ENCODE data around the gene ZDHHC14. TPM values are rescaled to one million over a fixed set of nuclear protein-coding genes. Genes with fewer than 3 reads are reported as not detected.

ZDHHC14 gene
- total RNA-seq, 4 donors from 2014 or later = 6.5 to 10.4 (median 8.0) TPM

DNA sequence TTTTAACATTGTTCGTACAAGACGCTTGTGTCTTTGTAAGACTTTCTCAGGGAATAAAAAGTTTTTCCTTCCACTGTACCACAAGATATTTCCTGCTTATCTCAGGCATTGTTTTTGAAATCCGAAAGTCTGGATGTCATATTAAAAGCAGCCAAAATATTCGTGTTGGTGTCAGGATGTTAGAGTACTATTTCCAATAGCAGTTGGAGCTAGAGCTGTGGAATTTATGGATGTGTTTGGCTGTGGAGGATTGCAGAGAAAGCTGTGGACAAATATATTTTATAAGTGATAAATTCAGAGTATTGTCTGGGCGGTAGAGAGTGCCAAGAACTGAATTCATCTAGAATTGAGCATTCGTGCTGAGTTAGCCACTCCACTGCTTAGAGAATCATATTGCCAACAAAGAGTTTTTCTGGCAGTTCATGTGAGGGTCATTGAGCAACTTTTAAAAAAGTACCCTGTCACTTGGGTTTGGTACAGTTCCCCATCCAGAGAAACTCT lies 57.7 kb downstream of the ZDHHC14 start:
- TF ChIP-seq CTCF (IDR thresholded peaks at IDR 0.05; ENCODE audit: low read depth) = no peak

DNA sequence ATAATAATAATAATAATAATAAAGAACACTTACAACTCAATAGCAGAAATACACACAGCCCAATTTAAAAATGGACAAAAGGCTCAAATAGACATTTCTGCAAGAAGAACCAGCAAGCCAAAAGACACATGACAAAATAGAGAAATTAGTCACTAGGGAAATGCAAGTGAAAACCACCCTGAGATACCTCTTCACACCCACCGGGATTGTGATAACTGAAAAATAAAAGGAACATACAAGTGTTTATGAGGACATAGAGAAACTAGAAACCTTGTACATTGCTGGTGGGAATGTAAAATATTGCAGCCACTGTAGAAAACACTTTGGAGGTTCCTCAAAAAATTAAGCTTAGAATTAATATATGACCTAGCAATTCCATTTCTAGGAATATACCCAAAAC lies 59.2 kb downstream of the ZDHHC14 start:
- TF ChIP-seq CTCF (IDR thresholded peaks at IDR 0.05; ENCODE audit: low read depth) = no peak

DNA sequence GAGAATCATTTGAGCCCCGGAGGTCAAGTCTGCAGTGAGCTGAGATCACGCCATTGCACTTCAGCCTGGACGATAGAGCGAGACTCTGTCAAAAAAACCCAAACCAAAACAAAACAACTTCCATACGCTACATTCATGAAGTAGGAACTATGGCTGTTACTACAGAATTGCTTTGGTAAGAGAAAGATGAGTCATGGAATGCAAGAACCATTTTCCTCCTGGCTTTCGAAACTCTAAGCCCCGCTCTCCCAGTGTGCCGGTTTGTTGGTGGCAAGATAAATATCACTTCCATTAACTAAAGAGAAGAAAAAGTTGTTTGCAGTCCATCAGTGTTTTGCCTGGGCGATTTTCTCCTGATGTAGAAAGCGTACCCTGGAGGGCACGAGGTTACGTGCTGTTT lies 61.3 kb downstream of the ZDHHC14 start:
- TF ChIP-seq CTCF (IDR thresholded peaks at IDR 0.05; ENCODE audit: low read depth) = no peak

GRCh38 chr6:157443066-157443800 lies 62.2 kb downstream of the ZDHHC14 start:
- TF ChIP-seq CTCF (IDR thresholded peaks at IDR 0.05; ENCODE audit: low read depth) = no peak

DNA sequence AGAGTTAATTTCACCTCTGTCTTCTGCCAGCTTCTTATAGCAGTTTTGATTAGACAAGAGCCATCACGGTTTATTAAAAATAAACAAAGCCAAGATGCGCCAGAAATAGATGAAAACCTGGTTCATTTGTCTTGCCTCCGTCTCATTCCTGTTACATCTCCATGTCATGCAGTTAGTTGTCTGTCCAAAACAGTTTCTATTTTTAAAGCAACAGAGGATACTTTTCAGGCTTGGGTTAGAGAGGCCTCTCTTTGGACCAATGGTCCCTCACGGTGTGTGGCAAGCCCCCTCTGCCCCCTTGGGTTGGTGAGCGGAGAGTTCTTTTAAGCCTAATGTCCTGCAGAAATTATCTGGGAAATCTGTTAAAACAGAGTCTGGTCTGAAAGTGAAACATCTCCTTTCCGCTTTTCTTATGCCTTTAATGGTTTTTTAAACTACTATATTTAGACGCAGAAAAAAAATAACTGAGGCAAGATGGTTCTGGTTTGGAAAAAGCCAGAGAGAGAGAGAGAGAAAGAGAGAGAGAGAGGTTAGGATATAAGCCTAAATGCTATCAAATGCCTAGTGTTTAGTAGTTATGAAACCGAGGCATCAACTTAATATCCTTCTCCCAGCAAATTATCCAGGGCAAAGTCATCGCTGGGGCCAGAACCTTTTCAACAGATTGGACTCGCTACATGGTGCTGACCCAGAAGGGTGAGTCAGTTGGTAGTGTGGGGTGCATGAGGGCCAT lies 64.5 kb downstream of the ZDHHC14 start:
- no peak for TF ChIP-seq CTCF (IDR thresholded peaks at IDR 0.05; ENCODE audit: low read depth)

DNA sequence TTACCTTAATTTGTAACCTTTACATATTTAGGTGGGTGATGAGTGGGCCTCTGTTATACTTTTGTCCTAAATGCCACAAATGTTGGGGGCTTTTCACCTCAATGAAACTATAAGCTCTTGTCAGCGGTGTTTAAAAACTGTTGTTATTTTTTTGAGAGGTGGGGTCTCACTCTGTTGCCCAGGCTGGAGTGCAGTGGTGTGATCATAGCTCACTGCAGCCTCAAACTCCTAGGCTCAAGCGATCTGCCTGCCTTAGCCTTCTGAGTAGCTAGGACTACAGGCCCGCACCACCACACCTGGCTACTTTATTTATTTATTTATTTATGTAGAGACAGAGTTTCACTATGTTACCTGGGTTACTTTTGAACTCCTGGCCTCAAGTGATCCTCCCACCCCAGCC lies 66.7 kb downstream of the ZDHHC14 start:
- TF ChIP-seq CTCF (IDR thresholded peaks at IDR 0.05; ENCODE audit: low read depth) = no peak

GRCh38 chr6:157449610-157450009 lies 68.6 kb downstream of the ZDHHC14 start:
- TF ChIP-seq CTCF (IDR thresholded peaks at IDR 0.05; ENCODE audit: low read depth) = no peak
